ENCODE results near the gene FOXK2.
"Not testable (repeated sequence)": the region's sequence is repeated elsewhere in the genome, so short reads cannot be mapped to it uniquely, and the experiment has no call there.

GRCh38 chr17:82563745-82564144 lies 44.2 kb downstream of the FOXK2 start:
- not testable (repeated sequence) for TF ChIP-seq EZH2 (IDR thresholded peaks at IDR 0.05; ENCODE audit: low read depth); CTCF (conservative IDR thresholded peaks at IDR 0.05)

All from PC-9 (cell line).